Pancreas (tissue), 10 donors: ENCODE data around the gene DNAJC15. TPM values are rescaled to one million over a fixed set of nuclear protein-coding genes. Genes with fewer than 3 reads are reported as not detected.
A peak's percentile ranks its signal among the peaks of the same experiment; 100 is the strongest.

Experiments
- ATAC-seq, 4 donors: fragments of 200-7000 bp; cut with Tn5 transposase; one replicate each; pipeline versions ENCODE4 v1.8.0 to v1.9.1; 2020; ENCODE audit warnings: mild to moderate bottlenecking in 4 of 4, moderate library complexity in 4 of 4
- DNase-seq, 6 donors: peaks; one replicate each; pipeline ENCODE4 v3.0.0-alpha.2; 2020
- FAIRE-seq: peaks from 2 replicates; lab custom pipeline; 2012; peaks lifted over from hg19 to GRCh38; lab: Jason Lieb, UNC
- H3K27ac ChIP-seq, 4 donors: fragments of 200-600 bp; sonication (generic); 1 replicate in 3 of 4; 2 replicates in 1 of 4; pipeline versions ENCODE4 v1.5.0 to v1.8.0; 2020
- H3K27me3 ChIP-seq, 4 donors: fragments of 200-600 bp; one replicate each; pipeline ENCODE4 v1.8.0; 2021
- H3K36me3 ChIP-seq, 3 donors: fragments of 200-600 bp; sonication (generic) in 1 of 3; one replicate each; pipeline versions ENCODE4 v1.5.0 to v1.8.0; 2020 to 2021
- H3K4me1 ChIP-seq, 3 donors: fragments of 200-600 bp; one replicate each; pipeline ENCODE4 v1.8.0; 2021
- H3K4me3 ChIP-seq, 4 donors: fragments of 200-600 bp; sonication (generic) in 2 of 4; one replicate each; pipeline versions ENCODE4 v1.5.0 to v1.8.0; 2020 to 2021
- H3K9me3 ChIP-seq, 4 donors: fragments of 200-600 bp; one replicate each; pipeline ENCODE4 v1.8.0; 2021
- WGBS, 2 donors: extraction: QIAGEN DNeasy Blood & Tissue Kit; methylation state at CpG; one replicate each; pipeline ENCODE4 v1.1.7; 2013; 5-methylcytosine and 5-hydroxymethylcytosine counted together
- intact Hi-C, 3 donors: fragments of 100-400 bp; cut with DNase I; formaldehyde crosslinking; loops; one replicate each; pipeline versions ENCODE4 v1.11.1 to v1.14.2; 2022
- polyA plus RNA-seq, 2 donors: library from polyadenylated mRNA; stranded (reverse); fragments of 200-250 nt; gene quantifications; one replicate each; pipeline ENCODE4 v1.2.3, GENCODE V29; 2013
- total RNA-seq, 6 donors: library from RNA; stranded (reverse); fragmentation: NEBNext Ultra II Directional in 4 of 6; extraction: Animal tissue kit (Norgen Biotek cat#: 25700) in 4 of 6; gene quantifications; one replicate each; pipeline versions ENCODE4 v1.2.1 to v1.2.4, GENCODE V29; 2021 to 2023
- TF ChIP-seq, protein P1 (sequence below), 4 donors: fragments of 200-600 bp; sonication (generic) in 3 of 4; IDR thresholded peaks; one replicate each; pipeline versions ENCODE4 v1.5.0 to v1.8.0; 2021; ENCODE audit warnings: antibody characterized with exemption in 4 of 4
- donor health status: healthy with polysubstance abuse.
- donor health status: DM: no; HTN: no; CAD: no; lungs with moderate emphysema.
- donor health status: DM: no; HTN: no; CAD: no.
- donor health status: control.
- donor health status: control.
- donor health status: Bipolar disorder and iron deficiency.
- donor health status: DM: yes; HTN: yes; CAD: no.
- donor health status: DM: no; HTN: no; CAD: no.
- donor health status: DM: no; HTN: no; CAD: no.
- donor health status: DM: yes; HTN: yes; CAD: no.

DNAJC15 gene
- total and polyA plus RNA-seq, 8 donors = 5.2 to 10.2 (median 6.8) TPM

- H3K27ac ChIP-seq = no peak overlapping the region
- H3K36me3 ChIP-seq = no peaks in the 10 kb centered on the region
- no peaks in the 10 kb centered on the region for H3K9me3 ChIP-seq
- no peak for ATAC-seq
- DNase-seq = no peak
- H3K4me3 ChIP-seq = no peak overlapping the region
- TF ChIP-seq, protein P1, sequence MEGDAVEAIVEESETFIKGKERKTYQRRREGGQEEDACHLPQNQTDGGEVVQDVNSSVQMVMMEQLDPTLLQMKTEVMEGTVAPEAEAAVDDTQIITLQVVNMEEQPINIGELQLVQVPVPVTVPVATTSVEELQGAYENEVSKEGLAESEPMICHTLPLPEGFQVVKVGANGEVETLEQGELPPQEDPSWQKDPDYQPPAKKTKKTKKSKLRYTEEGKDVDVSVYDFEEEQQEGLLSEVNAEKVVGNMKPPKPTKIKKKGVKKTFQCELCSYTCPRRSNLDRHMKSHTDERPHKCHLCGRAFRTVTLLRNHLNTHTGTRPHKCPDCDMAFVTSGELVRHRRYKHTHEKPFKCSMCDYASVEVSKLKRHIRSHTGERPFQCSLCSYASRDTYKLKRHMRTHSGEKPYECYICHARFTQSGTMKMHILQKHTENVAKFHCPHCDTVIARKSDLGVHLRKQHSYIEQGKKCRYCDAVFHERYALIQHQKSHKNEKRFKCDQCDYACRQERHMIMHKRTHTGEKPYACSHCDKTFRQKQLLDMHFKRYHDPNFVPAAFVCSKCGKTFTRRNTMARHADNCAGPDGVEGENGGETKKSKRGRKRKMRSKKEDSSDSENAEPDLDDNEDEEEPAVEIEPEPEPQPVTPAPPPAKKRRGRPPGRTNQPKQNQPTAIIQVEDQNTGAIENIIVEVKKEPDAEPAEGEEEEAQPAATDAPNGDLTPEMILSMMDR (IDR thresholded peaks at IDR 0.05) = no peak
- no peaks in the 10 kb centered on the region for H3K27me3 ChIP-seq
- peaks cover 0 to 15% (median 2%) of the 10 kb centered on the region in 3 donors for H3K4me1 ChIP-seq
- intact Hi-C loops = no loop called here
- WGBS, 2 donors = 98 to 100% methylated on average over 2 of the region's 2 CpGs
- no peak for FAIRE-seq
These were observed 77.3 kb downstream of the DNAJC15 start for GRCh38 chr13:43100667-43101066.

- 34 to 35% methylated on average over 4 of the region's 4 CpGs for WGBS, 2 donors
- FAIRE-seq = no peak
- ATAC-seq = peak in 1 of 4 donors; percentile 17
These were observed 78.9 kb downstream of the DNAJC15 start for GRCh38 chr13:43102304-43102703.

GRCh38 chr13:43107780-43108179 lies 84.4 kb downstream of the DNAJC15 start:
- H3K27ac ChIP-seq = no peak overlapping the region
- FAIRE-seq = no peak
- no peak overlapping the region for H3K4me3 ChIP-seq
- peaks cover 0 to under 1% (median 0%) of the 10 kb centered on the region in 3 donors for H3K4me1 ChIP-seq
- ATAC-seq = no peak
- no peaks in the 10 kb centered on the region for H3K36me3 ChIP-seq
- H3K27me3 ChIP-seq = no peaks in the 10 kb centered on the region
- no peaks in the 10 kb centered on the region for H3K9me3 ChIP-seq
- 67 to 71% methylated on average over 2 of the region's 2 CpGs for WGBS, 2 donors
- intact Hi-C loops = no loop called here
- TF ChIP-seq, protein P1 (IDR thresholded peaks at IDR 0.05) = no peak
- no peak for DNase-seq

More at GRCh38 chr13:43102304-43102703, 78.9 kb downstream of the DNAJC15 start:
- Histone ChIP-seq H3K9me3 (no peaks in the 10 kb centered on the region), H3K4me1 (peaks cover 0 to 7% (median 0%) of the 10 kb centered on the region in 3 donors), H3K36me3 (no peaks in the 10 kb centered on the region), H3K27ac (no peak overlapping the region), H3K27me3 (no peaks in the 10 kb centered on the region), H3K4me3 (no peak overlapping the region)
- TF ChIP-seq, protein P1 (IDR thresholded peaks at IDR 0.05) = no peak
- no peak for DNase-seq
- intact Hi-C loops = no loop called here

DNA sequence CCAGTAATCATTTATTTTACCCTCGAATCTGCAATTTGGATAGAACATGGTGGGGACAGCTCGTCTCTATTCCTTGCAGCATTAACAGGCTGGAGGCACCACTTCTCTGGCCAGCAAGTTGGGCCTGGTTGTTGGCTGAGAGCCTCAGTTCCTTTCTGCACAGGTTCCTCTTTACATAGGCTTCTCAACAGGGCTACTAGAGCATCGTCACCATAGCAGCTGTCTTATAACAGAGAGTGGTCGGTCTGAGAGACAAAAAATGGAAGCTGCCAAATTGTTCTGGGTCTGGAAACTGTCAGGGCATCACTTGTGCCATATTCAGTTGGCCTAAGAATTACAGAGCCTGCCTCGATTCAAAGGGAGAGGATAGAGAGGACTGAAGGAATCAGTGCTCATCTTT lies 86.7 kb downstream of the DNAJC15 start:
- ATAC-seq (no peak), FAIRE-seq (no peak), DNase-seq (no peak)
- Histone ChIP-seq H3K4me3 (no peak overlapping the region), H3K4me1 (no peaks in the 10 kb centered on the region), H3K9me3 (no peaks in the 10 kb centered on the region), H3K27me3 (no peaks in the 10 kb centered on the region), H3K27ac (no peak overlapping the region), H3K36me3 (no peaks in the 10 kb centered on the region)
- intact Hi-C loops = no loop called here
- TF ChIP-seq, protein P1 (IDR thresholded peaks at IDR 0.05) = no peak
- WGBS, 2 donors = 82 to 94% methylated on average over 5 of the region's 5 CpGs

DNA sequence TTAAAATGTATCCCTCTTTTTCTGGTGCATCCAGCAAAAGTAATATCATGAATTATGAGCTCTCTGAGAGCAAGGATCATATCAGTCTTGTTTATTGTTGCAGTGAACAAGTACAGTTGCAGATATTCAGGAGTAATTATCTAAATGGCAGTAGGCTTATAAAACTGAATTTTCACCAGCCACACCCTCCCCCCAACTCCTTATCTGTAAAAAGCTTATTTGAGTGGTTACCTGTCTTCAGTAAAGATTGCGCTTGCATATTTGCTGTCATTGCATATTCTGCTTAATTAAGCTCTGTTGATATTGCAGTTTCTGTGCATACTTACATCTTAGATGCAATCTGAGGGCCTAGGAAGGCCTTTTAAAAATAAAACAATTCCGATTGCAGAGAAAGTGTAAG lies 87.3 kb downstream of the DNAJC15 start:
- FAIRE-seq (no peak), DNase-seq (no peak), ATAC-seq (no peak)
- Histone ChIP-seq H3K4me1 (no peaks in the 10 kb centered on the region), H3K9me3 (no peaks in the 10 kb centered on the region), H3K27ac (no peak overlapping the region), H3K36me3 (no peaks in the 10 kb centered on the region), H3K4me3 (no peak overlapping the region), H3K27me3 (no peaks in the 10 kb centered on the region)
- WGBS, 2 donors = 69 to 71% methylated on average over 2 of the region's 2 CpGs
- TF ChIP-seq, protein P1 (IDR thresholded peaks at IDR 0.05) = no peak
- intact Hi-C loops = no loop called here
